ENCODE results near the gene CACNG4.

The CACNG4 gene

GRCh38 chr17:67072885-67073284, 108.4 kb downstream of the CACNG4 start:
- no peak for DNase-seq

- no peak for DNase-seq
These were observed 110.3 kb downstream of the CACNG4 start for GRCh38 chr17:67074781-67075180.

- DNase-seq, result no peak
These were observed 111.8 kb downstream of the CACNG4 start for GRCh38 chr17:67076290-67076689.

- no peak for DNase-seq
These were observed 113.8 kb downstream of the CACNG4 start for GRCh38 chr17:67078292-67078691.

- no peak for DNase-seq
These were observed 115.0 kb downstream of the CACNG4 start for GRCh38 chr17:67079491-67079890.

GRCh38 chr17:67080804-67081203, 116.3 kb downstream of the CACNG4 start:
- DNase-seq, result no peak

- no peak for DNase-seq
These were observed 117.6 kb downstream of the CACNG4 start for GRCh38 chr17:67082107-67082506.
